NT2/D1 (cell line): ENCODE measurements around the gene ALG10B.
"Not testable (repeated sequence)": the region's sequence is repeated elsewhere in the genome, so short reads cannot be mapped to it uniquely, and the experiment has no call there.

Experiments
- SUZ12 ChIP-seq: IDR thresholded peaks from 2 replicates; pipeline ENCODE4 v1.6.1; 2011; ENCODE audit not compliant: insufficient read length, insufficient read depth; ENCODE audit errors: extremely low read depth
- YY1 ChIP-seq: IDR thresholded peaks from 2 replicates; pipeline ENCODE4 v1.6.1; 2011; ENCODE audit not compliant: insufficient read length, insufficient read depth
- ZNF274 ChIP-seq: IDR thresholded peaks from 2 replicates; pipeline ENCODE4 v1.6.1; 2011; ENCODE audit warnings: mild to moderate bottlenecking, low read depth, low read length

DNA sequence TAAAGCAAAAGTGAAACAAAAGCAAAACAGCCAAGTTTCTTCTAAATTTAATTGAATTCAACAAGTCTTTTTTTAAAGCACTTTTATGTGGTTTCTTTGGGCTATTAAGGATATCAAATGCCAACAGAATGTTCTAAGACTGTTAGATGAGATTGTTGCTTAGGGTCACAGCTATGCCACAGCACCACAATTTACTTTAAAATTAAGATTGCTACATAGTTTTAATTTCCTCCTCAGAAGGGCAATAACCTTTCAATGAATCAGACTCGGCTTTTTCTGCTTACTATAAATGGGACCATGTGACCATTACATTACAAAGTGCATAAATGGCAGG, 34.6 kb downstream of the ALG10B start:
- TF ChIP-seq YY1, ZNF274, SUZ12: not testable (repeated sequence)
